Stimulated activated naive B cell treated with anti-CD40 and anti-IgM and Interleukin-4, amounts not matched to agents 10 μg/mL and 1 μg/mL and 100 μg/mL, for 72 hours (primary cell): ENCODE data around the gene FRK.
"Not testable (repeated sequence)": the region's sequence is repeated elsewhere in the genome, so short reads cannot be mapped to it uniquely, and the experiment has no call there.

Source experiments
- ATAC-seq, 2 donors: fragments of 150-1000 bp; cut with Tn5 transposase; replicated peaks; 2 replicates each; pipeline ENCODE4 v1.10.0; 2021; ENCODE audit warnings: moderate library complexity in 1 of 2
- DNase-seq: peaks from one replicate; pipeline ENCODE4 v3.0.0; 2021
- H3K27ac Mint-ChIP-seq: one replicate; pipeline ENCODE4 v1.8.0; 2022; ENCODE audit warnings: mild to moderate bottlenecking, mixed read lengths
- H3K27me3 Mint-ChIP-seq, 2 donors: one replicate each; pipeline ENCODE4 v1.8.0; 2022; ENCODE audit warnings: mixed read lengths in 2 of 2
- H3K36me3 Mint-ChIP-seq, 2 donors: one replicate each; pipeline ENCODE4 v1.8.0; 2022; ENCODE audit warnings: mixed read lengths in 2 of 2, mild to moderate bottlenecking in 1 of 2
- H3K4me1 Mint-ChIP-seq, 2 donors: one replicate each; pipeline ENCODE4 v1.8.0; 2022; ENCODE audit warnings: mixed read lengths in 2 of 2, mild to moderate bottlenecking in 1 of 2
- H3K4me3 Mint-ChIP-seq, 2 donors: one replicate each; pipeline ENCODE4 v1.8.0; 2022; ENCODE audit warnings: mild to moderate bottlenecking in 2 of 2, mixed read lengths in 2 of 2, moderate library complexity in 1 of 2
- H3K9me3 Mint-ChIP-seq, 2 donors: one replicate each; pipeline ENCODE4 v1.8.0; 2022; ENCODE audit warnings: mixed read lengths in 2 of 2, mild to moderate bottlenecking in 1 of 2

Gene FRK

DNA sequence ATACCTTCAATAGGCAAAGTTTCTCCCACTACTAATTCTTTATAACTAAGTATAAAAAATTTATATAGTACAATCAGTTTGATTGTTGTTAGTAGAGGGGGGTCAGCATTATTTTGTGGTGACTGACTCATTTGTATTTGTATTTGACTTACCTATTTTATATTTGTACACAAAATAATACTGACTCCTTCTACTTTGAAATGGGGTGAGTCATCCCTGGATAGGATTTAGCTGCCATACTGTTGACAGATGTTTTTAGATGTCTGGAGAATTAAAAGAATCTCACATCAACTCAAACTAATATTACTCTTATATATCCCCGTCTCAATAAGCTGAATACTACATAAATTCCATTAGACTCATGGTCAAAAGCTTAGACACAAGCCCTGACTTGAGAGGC lies 114.9 kb downstream of the FRK start:
- ATAC-seq (no peak), DNase-seq (no peak)
- H3K4me1 Mint-ChIP-seq: no peaks in the 10 kb centered on the region
- H3K9me3 Mint-ChIP-seq: peaks cover 5 to 11% of the 10 kb centered on the region in 2 donors
- H3K27me3 Mint-ChIP-seq: peaks cover 0 to 6% of the 10 kb centered on the region in 2 donors
- no peak overlapping the region for H3K4me3 Mint-ChIP-seq
- H3K27ac Mint-ChIP-seq: no peak overlapping the region
- no peaks in the 10 kb centered on the region for H3K36me3 Mint-ChIP-seq

DNA sequence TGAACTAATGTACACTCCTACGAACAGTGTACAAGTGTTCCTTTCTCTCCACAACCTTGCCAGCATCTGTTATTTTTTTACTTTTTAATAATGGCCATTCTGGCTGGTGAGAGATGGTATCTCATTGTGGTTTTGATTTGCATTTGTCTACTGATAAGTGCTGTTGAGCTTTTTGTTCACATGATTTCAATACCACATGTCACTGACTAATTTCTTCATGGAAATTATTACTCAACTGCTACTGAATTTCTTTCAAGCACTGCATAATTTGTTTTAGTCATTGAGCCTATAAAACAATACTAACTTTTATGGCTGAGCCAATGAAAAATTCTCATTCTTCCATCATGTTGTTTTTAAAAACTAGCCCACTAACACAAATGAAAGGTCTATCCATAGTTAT lies 115.4 kb downstream of the FRK start:
- H3K4me3 Mint-ChIP-seq: no peak overlapping the region
- no peak for DNase-seq
- H3K27ac Mint-ChIP-seq: no peak overlapping the region
- H3K27me3 Mint-ChIP-seq: peaks cover 0 to 6% of the 10 kb centered on the region in 2 donors
- peaks cover 4 to 10% of the 10 kb centered on the region in 2 donors for H3K9me3 Mint-ChIP-seq
- no peaks in the 10 kb centered on the region for H3K36me3 Mint-ChIP-seq
- no peak for ATAC-seq
- no peaks in the 10 kb centered on the region for H3K4me1 Mint-ChIP-seq

DNA sequence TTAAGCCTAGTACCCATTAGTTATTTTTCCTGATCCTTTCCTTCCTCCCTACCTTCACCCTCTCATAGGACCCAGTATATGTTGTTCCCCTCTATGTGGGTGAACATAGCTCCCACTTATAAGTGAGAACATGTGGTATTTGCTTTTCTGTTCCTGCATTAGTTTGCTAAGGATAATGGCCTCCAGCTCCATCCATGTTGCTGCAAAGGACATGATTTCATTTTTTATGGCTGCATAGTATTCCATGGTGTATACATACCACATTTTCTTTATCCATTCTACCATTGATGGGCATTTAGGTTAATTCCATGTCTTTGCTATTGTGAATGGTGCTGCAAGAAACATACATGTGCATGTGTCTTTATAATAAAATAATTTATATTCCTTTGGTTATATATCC lies 115.9 kb downstream of the FRK start:
- not testable (repeated sequence) for H3K4me1 Mint-ChIP-seq, ATAC-seq, H3K27me3 Mint-ChIP-seq, H3K36me3 Mint-ChIP-seq, H3K4me3 Mint-ChIP-seq, H3K27ac Mint-ChIP-seq, DNase-seq
- H3K9me3 Mint-ChIP-seq: peaks cover 3 to 10% of the 10 kb centered on the region in 2 donors

DNA sequence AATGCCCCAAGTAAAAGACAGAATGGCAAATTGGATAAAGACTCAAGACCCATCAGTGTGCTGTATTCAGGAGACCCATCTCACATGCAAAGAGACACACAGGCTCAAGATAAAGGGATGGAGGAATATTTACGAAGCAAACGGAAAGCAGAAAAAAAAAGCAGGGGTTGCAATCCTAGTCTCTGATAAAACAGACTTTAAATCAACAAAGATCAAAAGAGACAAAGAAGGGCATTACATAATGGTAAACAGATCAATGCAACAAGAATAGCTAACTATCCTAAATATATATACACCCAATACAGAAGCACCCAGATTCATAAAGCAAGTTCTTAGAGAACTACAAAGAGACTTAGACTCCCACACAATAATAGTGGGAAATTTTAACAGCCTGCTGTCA lies 123.2 kb downstream of the FRK start:
- not testable (repeated sequence) for DNase-seq, H3K36me3 Mint-ChIP-seq, H3K4me1 Mint-ChIP-seq, ATAC-seq, H3K4me3 Mint-ChIP-seq, H3K27ac Mint-ChIP-seq, H3K27me3 Mint-ChIP-seq
- H3K9me3 Mint-ChIP-seq: peaks cover 8 to 12% of the 10 kb centered on the region in 2 donors

DNA sequence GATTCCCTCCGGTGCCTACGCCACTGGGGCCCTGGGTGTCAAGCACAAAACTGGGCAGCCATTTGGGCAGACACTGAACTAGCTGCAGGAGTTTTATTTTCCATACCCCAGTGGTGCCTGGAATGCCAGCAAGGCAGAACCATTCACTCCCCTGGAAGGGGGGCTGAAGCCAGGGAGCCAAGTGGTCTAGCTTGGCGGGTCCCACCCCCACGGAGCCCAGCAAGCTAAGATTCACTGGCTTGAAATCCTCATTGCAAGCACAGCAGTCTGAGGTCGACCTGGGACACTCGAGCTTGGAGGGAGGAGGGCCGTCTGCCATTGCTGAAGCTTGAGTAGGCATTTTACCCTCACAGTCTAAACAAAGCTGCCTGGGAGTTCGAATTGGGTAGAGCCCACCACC lies 125.3 kb downstream of the FRK start:
- no peak for DNase-seq
- H3K4me1 Mint-ChIP-seq: no peaks in the 10 kb centered on the region
- H3K27me3 Mint-ChIP-seq: no peaks in the 10 kb centered on the region
- H3K27ac Mint-ChIP-seq: no peak overlapping the region
- H3K9me3 Mint-ChIP-seq: peaks cover 8 to 9% of the 10 kb centered on the region in 2 donors
- peaks cover 0 to 4% of the 10 kb centered on the region in 2 donors for H3K36me3 Mint-ChIP-seq
- no peak for ATAC-seq
- no peak overlapping the region for H3K4me3 Mint-ChIP-seq

DNA sequence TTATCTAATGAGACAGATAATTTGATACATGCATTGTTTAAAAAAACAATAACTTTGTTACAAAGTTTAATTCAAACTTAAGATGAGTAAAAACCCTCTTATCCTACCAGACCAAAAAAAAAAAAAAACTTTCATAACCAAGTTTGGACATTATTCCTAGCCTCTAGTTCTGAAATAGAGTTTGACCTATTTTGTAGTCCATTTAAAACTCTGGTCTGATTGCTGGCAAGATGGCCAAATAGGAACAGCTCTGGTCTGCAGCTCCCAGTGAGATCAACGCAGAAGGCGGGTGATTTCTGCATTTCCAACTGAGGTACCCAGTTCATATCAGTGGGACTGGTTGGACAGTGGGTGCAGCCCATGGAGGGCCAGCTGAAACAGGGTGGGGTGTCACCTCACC lies 125.9 kb downstream of the FRK start:
- H3K9me3 Mint-ChIP-seq: peaks cover 4 to 5% of the 10 kb centered on the region in 2 donors
- no peaks in the 10 kb centered on the region for H3K27me3 Mint-ChIP-seq
- no peaks in the 10 kb centered on the region for H3K4me1 Mint-ChIP-seq
- ATAC-seq: no peak
- H3K36me3 Mint-ChIP-seq: peaks cover 0 to 4% of the 10 kb centered on the region in 2 donors
- no peak overlapping the region for H3K4me3 Mint-ChIP-seq
- H3K27ac Mint-ChIP-seq: no peak overlapping the region
- DNase-seq: no peak

DNA sequence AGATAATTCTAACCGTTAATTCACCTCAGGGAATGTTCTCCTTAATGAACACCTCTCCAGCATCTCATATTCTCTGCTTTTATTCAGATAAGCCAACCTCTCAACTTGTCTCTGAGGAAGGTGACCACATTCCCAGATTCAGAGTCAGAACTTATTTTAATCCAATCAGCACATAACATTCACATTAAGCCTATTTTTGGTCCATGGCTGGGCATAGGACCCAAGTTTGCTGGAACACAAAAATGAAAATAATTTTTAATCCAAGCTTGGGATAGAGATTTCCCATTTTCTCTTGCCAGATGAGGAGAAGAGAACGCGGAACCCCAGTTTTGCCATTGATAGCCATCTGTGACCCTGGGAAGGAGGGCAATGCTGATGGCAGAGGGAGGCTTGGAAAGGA lies 126.5 kb downstream of the FRK start:
- peaks cover 0 to 3% of the 10 kb centered on the region in 2 donors for H3K9me3 Mint-ChIP-seq

DNA sequence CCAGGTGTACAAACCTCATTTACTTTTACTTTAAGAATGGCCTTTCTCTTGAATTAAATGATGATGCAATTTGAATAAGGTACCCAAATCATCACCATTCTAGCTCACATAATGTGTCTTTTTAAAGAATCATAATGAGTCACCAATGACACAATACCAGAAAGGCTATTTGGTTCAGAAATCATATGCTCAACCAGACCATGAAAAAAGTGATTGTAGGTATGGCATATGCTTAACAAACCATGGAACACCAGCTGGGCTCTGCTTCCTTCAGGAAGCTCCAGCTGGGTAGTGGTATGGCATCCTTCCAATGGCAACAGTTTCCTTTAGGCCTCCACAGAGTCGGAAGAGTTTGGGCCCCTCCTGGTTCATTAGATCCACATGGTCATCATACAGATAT lies 128.2 kb downstream of the FRK start:
- Mint-ChIP-seq H3K36me3 (no peaks in the 10 kb centered on the region), H3K27me3 (no peaks in the 10 kb centered on the region), H3K27ac (no peak overlapping the region), H3K4me3 (no peak overlapping the region), H3K9me3 (peaks cover 0 to 5% of the 10 kb centered on the region in 2 donors), H3K4me1 (no peaks in the 10 kb centered on the region)
- no peak for DNase-seq
- ATAC-seq: no peak

More for the DNA sequence above, 126.5 kb downstream of the FRK start:
- no peaks in the 10 kb centered on the region for H3K27me3 Mint-ChIP-seq
- no peak overlapping the region for H3K27ac Mint-ChIP-seq
- H3K36me3 Mint-ChIP-seq: no peaks in the 10 kb centered on the region
- no peaks in the 10 kb centered on the region for H3K4me1 Mint-ChIP-seq
- no peak overlapping the region for H3K4me3 Mint-ChIP-seq
- no peak for ATAC-seq
- no peak for DNase-seq

DNA sequence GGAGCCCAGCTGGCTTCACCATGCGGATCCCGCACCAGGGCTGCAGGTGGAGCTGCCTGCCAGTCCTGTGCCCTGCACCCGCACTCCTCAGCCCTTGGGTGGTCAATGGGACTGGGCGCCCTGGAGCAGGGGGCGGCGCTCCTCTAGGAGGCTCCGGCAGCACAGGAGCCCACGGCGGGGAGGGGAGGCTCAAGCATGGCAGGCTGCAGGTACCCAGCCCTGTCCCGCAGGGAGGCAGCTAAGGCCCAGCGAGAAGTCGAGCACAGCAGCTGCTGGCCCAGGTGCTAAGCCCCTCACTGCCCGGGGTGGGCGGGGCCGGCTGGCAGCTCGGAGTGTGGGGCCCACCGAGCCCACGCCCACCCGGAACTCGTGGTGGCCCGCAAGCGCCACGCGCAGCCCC lies 132.7 kb downstream of the FRK start:
- not testable (repeated sequence) for ATAC-seq, H3K9me3 Mint-ChIP-seq, H3K4me3 Mint-ChIP-seq

DNA sequence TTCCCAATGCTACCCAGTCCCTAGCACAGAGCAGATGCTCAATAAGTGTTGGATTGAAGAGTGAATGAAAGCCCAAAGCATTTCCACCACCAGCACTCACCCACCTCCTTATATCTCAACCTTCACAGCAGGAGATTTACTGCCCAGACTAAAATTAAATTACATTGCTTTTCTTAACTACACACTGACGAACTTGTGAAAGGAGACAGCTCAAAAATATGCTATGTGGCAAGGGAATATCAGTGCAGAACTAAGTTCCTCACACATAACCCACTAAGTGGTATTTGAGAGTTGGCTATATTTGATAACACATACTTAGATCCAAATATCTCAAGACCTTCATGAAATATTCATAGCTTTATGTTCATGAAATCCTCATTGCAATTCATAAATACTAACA lies 137.7 kb downstream of the FRK start:
- ATAC-seq: no peak
- no peak for DNase-seq

More for the DNA sequence above, 132.7 kb downstream of the FRK start:
- H3K27me3 Mint-ChIP-seq, H3K36me3 Mint-ChIP-seq, DNase-seq, H3K4me1 Mint-ChIP-seq, H3K27ac Mint-ChIP-seq: not testable (repeated sequence)

DNA sequence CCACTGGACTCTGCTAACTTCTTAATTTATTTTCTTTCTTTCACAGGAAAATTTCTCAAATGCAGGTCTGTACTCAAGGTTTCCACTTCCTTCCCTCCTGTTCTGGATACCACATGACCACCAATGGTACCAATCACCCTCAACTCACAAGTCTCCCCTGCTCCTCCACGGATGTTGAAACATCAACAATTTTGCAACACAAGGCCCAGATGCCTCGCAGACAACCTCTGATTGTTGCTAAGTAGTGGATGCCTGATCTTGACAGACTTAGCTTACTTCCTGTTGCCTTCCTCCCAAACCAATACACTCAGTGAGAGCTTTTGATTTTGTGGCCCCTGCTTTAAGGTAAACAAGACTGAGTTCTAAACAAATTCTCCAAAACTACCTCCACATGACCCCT lies 146.6 kb downstream of the FRK start:
- DNase-seq (no peak), ATAC-seq (no peak)
- H3K9me3 Mint-ChIP-seq: peaks cover 0 to 3% of the 10 kb centered on the region in 2 donors
- no peaks in the 10 kb centered on the region for H3K36me3 Mint-ChIP-seq
- H3K27ac Mint-ChIP-seq: no peak overlapping the region
- H3K4me1 Mint-ChIP-seq: no peaks in the 10 kb centered on the region
- peaks cover 16 to 29% of the 10 kb centered on the region in 2 donors for H3K27me3 Mint-ChIP-seq
- H3K4me3 Mint-ChIP-seq: no peak overlapping the region

More for the DNA sequence above, 137.7 kb downstream of the FRK start:
- Mint-ChIP-seq H3K27me3 (peaks cover 0 to 9% of the 10 kb centered on the region in 2 donors), H3K9me3 (peaks cover 0 to 3% of the 10 kb centered on the region in 2 donors), H3K4me1 (no peaks in the 10 kb centered on the region), H3K4me3 (no peak overlapping the region), H3K27ac (no peak overlapping the region), H3K36me3 (no peaks in the 10 kb centered on the region)

DNA sequence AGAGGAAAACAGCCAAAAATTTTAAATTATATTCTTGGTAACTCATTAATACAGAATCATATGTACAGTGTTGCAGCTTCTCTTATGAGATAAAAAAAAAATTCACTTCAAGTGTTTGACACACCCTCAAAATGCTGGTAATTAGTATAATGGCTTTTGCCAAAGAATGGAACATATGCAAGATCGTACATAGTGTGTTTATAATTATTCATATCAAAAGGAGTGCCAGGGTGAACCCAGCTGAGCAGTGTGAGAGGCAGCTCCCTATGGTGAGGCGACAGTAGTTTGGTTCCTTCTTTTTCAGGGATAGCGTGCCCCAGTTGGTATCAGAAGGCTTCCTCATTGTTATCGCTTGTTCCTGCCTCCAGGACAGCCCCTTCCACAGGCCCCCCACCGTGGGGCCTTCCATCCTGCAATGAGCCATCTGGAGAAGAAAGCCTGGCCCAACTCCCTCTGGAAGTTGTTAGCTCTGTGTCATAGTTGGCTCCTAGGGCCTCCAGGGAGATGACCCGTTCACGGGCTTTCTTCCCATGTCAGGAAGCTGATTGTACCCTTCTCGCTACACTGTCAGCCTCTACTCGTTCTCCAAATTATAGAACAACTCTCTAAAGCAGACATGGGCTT lies 150.7 kb downstream of the FRK start:
- H3K4me1 Mint-ChIP-seq: no peaks in the 10 kb centered on the region
- ATAC-seq: no peak

DNA sequence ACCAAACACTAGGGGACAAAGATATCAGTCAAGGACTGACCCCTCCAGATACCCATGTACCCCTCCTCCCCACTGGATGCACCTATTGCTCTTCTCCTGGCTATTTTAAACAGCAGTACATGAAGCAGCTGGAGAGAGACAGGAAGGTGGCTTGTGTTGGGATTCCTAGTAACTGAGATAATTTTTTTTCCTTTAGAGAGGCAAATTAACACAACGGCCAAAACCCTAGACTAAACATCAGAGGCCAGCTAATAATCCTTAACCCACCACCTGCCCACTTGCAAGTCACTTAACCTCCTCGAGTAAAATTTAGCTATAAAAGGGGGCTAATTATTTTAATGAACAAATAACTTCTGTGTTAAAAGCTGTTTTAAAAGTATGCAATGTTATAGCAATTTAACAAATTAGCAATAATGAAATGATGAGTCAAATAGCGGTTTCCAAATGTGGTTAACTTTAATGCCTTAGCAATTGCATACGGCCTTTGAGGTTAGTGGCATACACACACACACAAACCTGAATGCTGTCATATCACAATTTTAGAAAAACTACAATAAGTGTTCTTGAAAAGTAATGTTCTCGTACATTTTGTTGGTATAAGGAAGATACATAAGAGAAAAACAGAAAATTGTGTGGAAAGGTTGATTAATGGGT lies 151.7 kb downstream of the FRK start:
- H3K36me3 Mint-ChIP-seq: no peaks in the 10 kb centered on the region
- DNase-seq (no peak), ATAC-seq (no peak)
- no peaks in the 10 kb centered on the region for H3K4me1 Mint-ChIP-seq
- no peak overlapping the region for H3K27ac Mint-ChIP-seq
- H3K27me3 Mint-ChIP-seq: peaks cover 4 to 15% of the 10 kb centered on the region in 2 donors
- no peaks in the 10 kb centered on the region for H3K9me3 Mint-ChIP-seq
- no peak overlapping the region for H3K4me3 Mint-ChIP-seq

More for the DNA sequence above, 150.7 kb downstream of the FRK start:
- no peak overlapping the region for H3K4me3 Mint-ChIP-seq
- H3K9me3 Mint-ChIP-seq: no peaks in the 10 kb centered on the region
- DNase-seq: no peak
- H3K27ac Mint-ChIP-seq: no peak overlapping the region
- H3K27me3 Mint-ChIP-seq: peaks cover 6 to 15% of the 10 kb centered on the region in 2 donors
- no peaks in the 10 kb centered on the region for H3K36me3 Mint-ChIP-seq

DNA sequence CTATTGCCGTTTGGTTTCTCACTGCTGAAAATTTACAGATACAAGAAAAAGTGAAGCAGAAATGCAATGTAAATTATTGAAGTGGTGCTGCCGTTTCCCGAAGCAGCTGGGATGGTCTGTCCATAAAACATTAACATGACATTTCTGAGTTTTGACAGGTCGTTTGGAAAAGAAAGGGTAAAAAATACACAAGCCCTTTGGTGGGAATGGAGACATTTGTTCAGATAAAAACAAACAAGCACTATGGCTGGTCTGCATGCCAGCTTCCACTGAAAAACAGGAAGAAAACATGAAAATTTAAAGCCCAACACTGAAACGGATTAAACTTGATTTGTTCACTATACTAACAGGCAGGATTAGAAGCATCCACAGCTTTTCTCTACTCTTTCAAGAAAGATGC lies 155.2 kb downstream of the FRK start:
- no peaks in the 10 kb centered on the region for H3K9me3 Mint-ChIP-seq
- ATAC-seq: no peak
- H3K4me1 Mint-ChIP-seq: no peaks in the 10 kb centered on the region
- no peak overlapping the region for H3K4me3 Mint-ChIP-seq
- H3K27me3 Mint-ChIP-seq: peaks cover 0 to 15% of the 10 kb centered on the region in 2 donors
- no peak for DNase-seq
- no peak overlapping the region for H3K27ac Mint-ChIP-seq
- no peaks in the 10 kb centered on the region for H3K36me3 Mint-ChIP-seq

DNA sequence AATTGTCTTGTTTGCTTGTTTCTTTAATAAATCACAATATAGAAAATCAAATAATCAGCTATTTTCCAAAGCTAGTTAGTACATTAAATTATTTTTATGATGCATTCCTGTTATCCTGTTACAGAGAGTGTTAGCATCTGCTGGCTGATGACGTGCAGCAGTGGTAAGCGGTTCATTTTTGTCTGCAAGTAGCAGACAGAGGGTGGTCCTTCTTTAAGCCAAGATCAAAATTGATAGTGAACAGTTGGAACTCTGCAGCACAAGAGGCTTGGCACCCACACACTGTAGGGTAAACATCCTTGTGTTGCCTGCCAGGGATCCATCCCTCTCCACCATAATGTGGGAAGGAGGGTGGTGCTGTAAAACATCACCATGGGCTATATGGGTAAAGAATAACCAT lies 158.3 kb downstream of the FRK start:
- Mint-ChIP-seq H3K9me3 (no peaks in the 10 kb centered on the region), H3K4me1 (no peaks in the 10 kb centered on the region), H3K27me3 (peaks cover 0 to 7% of the 10 kb centered on the region in 2 donors), H3K4me3 (no peak overlapping the region), H3K36me3 (no peaks in the 10 kb centered on the region), H3K27ac (no peak overlapping the region)
- ATAC-seq (no peak), DNase-seq (no peak)
